Activated naive CD4-positive, alpha-beta T cell treated with anti-CD3 and anti-CD28 coated beads, Interleukin-2, amount 50 U/mL, for 72 hours (primary cell): Measurements from ENCODE around the gene WRAP53. TPM values are rescaled to one million over a fixed set of nuclear protein-coding genes. Genes with fewer than 3 reads are reported as not detected.

Experiments used
- ATAC-seq, 2 donors: fragments of 150-1000 bp; cut with Tn5 transposase; 2 replicates each; pipeline ENCODE4 v1.10.0; 2021; ENCODE audit warnings: mild to moderate bottlenecking in 2 of 2, moderate library complexity in 2 of 2
- DNase-seq, 2 donors: peaks; one replicate each; pipeline ENCODE4 v3.0.0; 2021 to 2022; ENCODE audit warnings: low spot score in 2 of 2
- H3K27ac Mint-ChIP-seq, 2 donors: one replicate each; pipeline ENCODE4 v1.8.0; 2022; ENCODE audit warnings: mild to moderate bottlenecking in 2 of 2, mixed read lengths in 2 of 2
- H3K36me3 Mint-ChIP-seq, 2 donors: one replicate each; pipeline ENCODE4 v1.8.0; 2022; ENCODE audit warnings: mixed read lengths in 2 of 2
- H3K9me3 Mint-ChIP-seq, 2 donors: one replicate each; pipeline ENCODE4 v1.8.0; 2022; ENCODE audit warnings: mixed read lengths in 2 of 2
- total RNA-seq, 2 donors: library from RNA; stranded (reverse); gene quantifications; one replicate each; pipeline ENCODE4 v1.2.3, GENCODE V29; 2022

Gene WRAP53
- total RNA-seq, 2 donors from 2014 or later: 16.4 to 23.5 TPM

DNA sequence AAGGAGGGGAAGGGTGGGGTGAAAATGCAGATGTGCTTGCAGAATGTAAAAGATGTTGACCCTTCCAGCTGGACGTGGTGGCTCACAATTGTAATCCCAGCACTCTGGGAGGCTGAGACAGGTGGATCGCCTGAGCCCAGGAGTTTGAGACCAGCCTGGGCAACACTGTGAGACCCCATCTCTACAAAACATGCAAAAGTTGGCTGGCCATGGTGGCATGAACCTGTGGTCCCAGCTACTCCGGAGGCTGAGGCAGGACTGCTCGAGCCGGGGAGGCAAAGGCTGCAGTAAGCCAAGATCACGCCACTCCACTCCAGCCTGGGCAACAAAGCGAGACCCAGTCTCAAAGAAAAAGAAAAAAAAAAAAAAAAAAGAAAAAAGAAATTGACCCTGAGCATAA is 19.8 kb upstream of the WRAP53 start:
- Mint-ChIP-seq H3K9me3 (peaks cover 0 to 3% of the 10 kb centered on the region in 2 donors), H3K27ac (no peak overlapping the region), H3K36me3 (peaks cover 4 to 18% of the 10 kb centered on the region in 2 donors)
- ATAC-seq (no peak), DNase-seq (no peak)

DNA sequence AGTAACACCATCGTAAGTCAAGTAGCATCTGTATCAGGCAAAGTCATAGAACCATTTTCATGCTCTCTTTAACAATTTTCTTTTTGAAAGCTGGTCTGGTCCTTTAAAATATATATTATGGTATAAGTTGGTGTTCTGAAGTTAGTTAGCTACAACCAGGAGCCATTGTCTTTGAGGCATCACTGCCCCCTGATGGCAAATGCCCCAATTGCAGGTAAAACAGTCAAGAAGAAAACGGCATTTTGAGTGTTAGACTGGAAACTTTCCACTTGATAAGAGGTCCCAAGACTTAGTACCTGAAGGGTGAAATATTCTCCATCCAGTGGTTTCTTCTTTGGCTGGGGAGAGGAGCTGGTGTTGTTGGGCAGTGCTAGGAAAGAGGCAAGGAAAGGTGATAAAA is 15.0 kb upstream of the WRAP53 start:
- Mint-ChIP-seq H3K27ac (no peak overlapping the region), H3K9me3 (peaks cover 0 to 13% of the 10 kb centered on the region in 2 donors), H3K36me3 (peaks cover 12 to 35% of the 10 kb centered on the region in 2 donors)
- no peak for ATAC-seq
- DNase-seq: peak in 1 of 2 donors; percentile 57

DNA sequence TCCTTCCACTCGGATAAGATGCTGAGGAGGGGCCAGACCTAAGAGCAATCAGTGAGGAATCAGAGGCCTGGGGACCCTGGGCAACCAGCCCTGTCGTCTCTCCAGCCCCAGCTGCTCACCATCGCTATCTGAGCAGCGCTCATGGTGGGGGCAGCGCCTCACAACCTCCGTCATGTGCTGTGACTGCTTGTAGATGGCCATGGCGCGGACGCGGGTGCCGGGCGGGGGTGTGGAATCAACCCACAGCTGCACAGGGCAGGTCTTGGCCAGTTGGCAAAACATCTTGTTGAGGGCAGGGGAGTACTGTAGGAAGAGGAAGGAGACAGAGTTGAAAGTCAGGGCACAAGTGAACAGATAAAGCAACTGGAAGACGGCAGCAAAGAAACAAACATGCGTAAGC is 13.3 kb upstream of the WRAP53 start:
- no peak overlapping the region for H3K27ac Mint-ChIP-seq
- ATAC-seq: no peak
- no peak for DNase-seq
- peaks cover 0 to 13% of the 10 kb centered on the region in 2 donors for H3K9me3 Mint-ChIP-seq
- peaks cover 12 to 35% of the 10 kb centered on the region in 2 donors for H3K36me3 Mint-ChIP-seq

DNA sequence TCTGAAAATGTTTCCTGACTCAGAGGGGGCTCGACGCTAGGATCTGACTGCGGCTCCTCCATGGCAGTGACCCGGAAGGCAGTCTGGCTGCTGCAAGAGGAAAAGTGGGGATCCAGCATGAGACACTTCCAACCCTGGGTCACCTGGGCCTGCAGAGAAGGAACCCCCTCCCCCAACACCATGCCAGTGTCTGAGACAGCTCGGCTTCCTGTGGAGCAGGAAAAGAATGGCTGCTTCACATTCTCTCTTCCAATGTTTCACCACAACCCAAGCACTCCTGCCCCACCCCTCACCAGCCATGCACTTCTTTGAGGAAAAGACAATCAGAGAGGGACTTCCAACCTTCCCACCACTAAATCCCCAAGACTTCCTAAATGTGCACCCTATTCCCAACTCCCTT is 11.7 kb upstream of the WRAP53 start:
- H3K9me3 Mint-ChIP-seq: peaks cover 0 to 13% of the 10 kb centered on the region in 2 donors
- DNase-seq: no peak
- H3K36me3 Mint-ChIP-seq: peaks cover 12 to 35% of the 10 kb centered on the region in 2 donors

DNA sequence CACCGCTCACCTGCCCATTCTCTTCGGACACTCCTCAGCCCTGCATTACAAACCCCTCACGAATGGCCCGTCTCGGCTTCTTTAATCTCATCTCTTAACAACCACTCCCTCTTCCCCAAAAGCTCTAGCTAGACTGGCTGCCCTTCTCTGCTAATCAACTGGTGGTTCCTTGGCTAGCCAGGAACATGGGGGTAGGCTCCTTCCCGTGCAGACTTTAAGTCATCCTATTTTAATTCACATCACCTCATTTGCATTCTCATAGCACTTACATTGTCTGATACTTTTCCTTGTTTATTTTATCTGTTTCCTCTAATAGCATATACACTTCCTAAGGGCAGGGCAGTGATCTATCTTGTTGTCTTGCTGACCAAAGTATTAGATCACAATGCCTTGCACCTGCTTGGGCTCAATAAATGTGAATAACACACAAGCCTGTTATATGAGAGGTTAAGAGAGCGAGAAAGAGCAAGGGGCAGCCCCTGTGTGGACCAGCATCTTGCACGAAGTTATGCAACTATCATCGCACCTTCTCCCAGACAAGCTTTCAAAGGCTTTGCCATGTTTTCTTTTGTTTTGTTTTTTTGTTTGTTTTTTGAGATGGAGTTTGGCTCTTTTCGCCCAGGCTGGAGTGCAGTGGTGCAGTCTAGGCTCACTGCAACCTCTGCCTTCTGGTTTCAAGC is 10.7 kb upstream of the WRAP53 start:
- H3K36me3 Mint-ChIP-seq: peaks cover 12 to 33% of the 10 kb centered on the region in 2 donors

More for the DNA sequence above, 11.7 kb upstream of the WRAP53 start:
- no peak for ATAC-seq
- H3K27ac Mint-ChIP-seq: peak overlapping the region; percentile 5 to 15

DNA sequence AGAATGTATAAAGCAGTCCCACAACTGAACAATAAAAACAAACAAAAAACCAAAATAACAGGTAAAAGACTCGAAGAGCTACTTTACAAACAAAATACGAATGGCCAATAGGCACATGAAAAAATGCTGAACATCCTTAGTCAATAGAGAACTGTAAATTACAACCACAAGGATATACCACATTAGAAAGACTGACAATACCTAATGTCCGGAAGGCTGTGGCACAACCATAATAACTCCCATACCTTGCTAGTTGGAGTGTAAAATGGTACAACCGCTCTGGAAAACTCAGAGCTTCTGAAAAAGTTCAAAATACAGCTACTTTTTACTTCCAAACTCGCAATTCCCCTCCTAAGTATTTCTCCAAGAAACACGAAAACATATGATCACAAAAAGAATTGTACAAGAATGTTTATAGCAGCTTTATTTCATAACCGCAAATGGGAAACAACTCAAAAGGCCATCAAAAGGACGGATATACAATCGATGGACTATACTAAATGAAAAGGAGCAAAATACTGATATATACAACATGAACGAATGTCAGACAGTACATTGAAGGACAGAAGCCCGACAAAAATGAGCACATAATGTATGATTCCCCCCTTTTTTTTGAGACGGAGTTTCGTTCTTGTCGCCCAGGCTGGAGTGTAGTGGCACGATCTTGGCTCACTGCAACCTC is 3.3 kb upstream of the WRAP53 start:
- Mint-ChIP-seq H3K36me3 (peaks cover 36 to 43% of the 10 kb centered on the region in 2 donors), H3K27ac (peak overlapping the region; percentile 99), H3K9me3 (no peaks in the 10 kb centered on the region)
- ATAC-seq: no peak
- no peak for DNase-seq

More for the DNA sequence above, 10.7 kb upstream of the WRAP53 start:
- DNase-seq (no peak), ATAC-seq (no peak)
- H3K9me3 Mint-ChIP-seq: peaks cover 0 to 13% of the 10 kb centered on the region in 2 donors
- H3K27ac Mint-ChIP-seq: peak overlapping the region; percentile 5 to 15

DNA sequence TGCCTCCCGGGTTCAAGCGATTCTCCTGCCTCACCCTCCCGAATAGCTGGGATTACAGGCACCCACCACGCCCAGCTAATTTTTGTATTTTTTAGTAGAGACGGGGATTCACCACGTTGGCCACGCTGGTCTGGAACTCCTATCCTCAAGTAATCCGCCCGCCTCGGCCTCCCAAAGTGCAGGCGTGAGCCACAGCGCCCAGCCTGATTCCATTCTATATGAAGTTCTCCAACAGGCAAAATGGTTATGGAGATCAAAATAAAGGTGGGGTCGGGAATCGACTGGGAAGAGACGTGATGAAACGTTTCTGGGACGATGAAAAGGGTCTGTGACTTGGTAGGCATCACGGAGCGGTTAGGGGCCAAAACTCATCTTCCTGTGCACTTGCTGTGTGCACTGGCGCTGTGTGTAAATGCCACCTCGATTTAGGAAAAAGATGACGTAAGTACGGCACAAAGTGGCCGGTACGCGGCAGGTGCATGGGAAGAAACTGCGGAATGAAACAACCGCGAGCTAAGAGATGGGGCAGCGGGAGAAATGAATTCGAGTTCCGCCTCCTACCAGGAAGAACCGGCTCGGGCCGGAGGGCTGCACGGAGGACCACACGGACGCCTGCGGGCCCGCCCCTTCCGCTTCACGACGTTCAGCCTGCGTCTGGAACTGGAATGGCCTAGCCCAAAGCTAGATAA is 2.6 kb upstream of the WRAP53 start:
- no peaks in the 10 kb centered on the region for H3K9me3 Mint-ChIP-seq
- H3K27ac Mint-ChIP-seq: peak overlapping the region; percentile 99
- ATAC-seq: peak; percentile 70 to 71
- DNase-seq: peak; percentile 82 to 89
- peaks cover 36 to 43% of the 10 kb centered on the region in 2 donors for H3K36me3 Mint-ChIP-seq

DNA sequence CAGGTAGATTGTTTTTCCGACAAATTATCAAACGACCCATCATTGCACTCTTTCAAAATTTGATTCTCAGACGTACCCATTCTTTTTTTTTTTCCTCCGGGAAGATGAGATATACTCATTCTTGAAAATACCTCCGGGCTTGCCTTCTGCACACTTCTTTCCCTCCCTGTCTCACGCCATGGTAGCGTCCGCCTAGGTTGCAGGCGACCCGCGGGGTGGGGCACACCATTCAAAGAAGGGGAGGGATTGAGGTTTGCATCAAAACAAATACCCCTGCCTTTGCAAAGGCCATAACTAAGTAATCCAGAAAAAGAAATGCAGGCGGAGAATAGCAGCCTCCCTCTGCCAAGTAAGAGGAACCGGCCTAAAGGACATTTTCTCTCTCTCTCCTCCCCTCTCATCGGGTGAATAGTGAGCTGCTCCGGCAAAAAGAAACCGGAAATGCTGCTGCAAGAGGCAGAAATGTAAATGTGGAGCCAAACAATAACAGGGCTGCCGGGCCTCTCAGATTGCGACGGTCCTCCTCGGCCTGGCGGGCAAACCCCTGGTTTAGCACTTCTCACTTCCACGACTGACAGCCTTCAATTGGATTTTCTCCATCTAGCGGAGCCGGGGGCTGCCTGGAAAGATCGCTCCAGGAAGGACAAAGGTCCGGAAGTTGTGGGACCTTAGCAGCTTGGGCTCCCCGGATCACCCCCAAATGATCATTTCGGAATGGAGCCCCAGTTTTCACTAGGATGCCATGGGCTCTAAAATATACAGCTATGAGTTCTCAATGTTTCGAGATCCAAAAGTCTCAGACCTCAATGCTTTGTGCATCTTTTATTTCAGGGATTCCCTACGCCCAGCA is 1.8 kb upstream of the WRAP53 start:
- H3K9me3 Mint-ChIP-seq: no peaks in the 10 kb centered on the region
- H3K36me3 Mint-ChIP-seq: peaks cover 36 to 43% of the 10 kb centered on the region in 2 donors
- ATAC-seq: peak; percentile 40 to 56
- peak overlapping the region; percentile 99 for H3K27ac Mint-ChIP-seq
- peak; percentile 79 to 85 for DNase-seq

DNA sequence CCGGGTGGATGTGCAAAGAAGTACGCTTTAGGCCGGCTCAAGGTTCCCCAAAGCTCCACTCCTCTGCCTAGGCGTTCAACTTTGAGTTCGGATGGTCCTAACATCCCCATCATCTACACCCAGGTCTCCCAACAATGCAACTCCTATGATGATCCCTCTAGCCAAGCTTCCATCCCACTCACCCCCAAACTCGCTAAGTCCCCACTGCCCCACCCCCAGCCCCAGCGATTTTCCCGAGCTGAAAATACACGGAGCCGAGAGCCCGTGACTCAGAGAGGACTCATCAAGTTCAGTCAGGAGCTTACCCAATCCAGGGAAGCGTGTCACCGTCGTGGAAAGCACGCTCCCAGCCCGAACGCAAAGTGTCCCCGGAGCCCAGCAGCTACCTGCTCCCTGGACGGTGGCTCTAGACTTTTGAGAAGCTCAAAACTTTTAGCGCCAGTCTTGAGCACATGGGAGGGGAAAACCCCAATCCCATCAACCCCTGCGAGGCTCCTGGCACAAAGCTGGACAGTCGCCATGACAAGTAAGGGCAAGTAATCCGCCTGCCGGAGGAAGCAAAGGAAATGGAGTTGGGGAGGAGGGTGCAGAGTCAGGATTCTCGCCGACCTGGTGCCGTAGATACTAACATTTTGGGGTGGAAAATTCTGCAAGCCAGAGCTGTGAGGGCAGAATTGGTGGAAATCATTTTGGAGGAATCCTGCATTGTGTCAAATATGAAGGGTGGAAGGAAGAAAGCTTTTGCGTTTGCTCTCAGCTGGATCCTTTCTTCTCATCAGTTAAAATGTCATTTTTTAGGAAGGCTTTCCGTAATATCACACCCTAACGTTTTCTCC is 987 bp upstream of the WRAP53 start, which contains the start of gene TP53:
Gene TP53, minus strand, starts transcription at position 419 of the 836 bp plus-strand sequence. CDS start 10,896 bp downstream, outside the sequence.
- DNase-seq (peak; percentile 86 to 88), ATAC-seq (peak; percentile 54 to 60)
- Mint-ChIP-seq H3K27ac (peak within 1 kb of the TSS; percentile 99), H3K36me3 (peaks cover 36 to 43% of the 10 kb centered on the region in 2 donors), H3K9me3 (no peaks in the 10 kb centered on the region)

DNA sequence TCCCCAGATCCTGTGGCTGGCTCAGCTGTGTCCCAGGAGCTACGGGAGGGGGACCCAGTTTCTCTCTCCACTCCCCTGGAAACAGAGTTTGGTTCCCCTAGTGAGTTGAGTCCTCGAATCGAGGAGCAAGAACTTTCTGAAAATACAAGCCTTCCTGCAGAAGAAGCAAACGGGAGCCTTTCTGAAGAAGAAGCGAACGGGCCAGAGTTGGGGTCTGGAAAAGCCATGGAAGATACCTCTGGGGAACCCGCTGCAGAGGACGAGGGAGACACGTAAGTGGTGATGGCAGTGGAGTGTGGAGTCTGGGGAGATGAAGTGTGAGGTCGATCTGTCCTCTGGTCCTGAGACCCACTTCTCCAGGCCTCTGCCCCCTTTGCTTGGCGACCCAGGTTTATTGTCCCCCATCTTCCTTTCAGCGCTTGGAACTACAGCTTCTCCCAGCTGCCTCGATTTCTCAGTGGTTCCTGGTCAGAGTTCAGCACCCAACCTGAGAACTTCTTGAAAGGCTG is 585 bp downstream of the WRAP53 start:
- DNase-seq (no peak), ATAC-seq (no peak)
- no peaks in the 10 kb centered on the region for H3K9me3 Mint-ChIP-seq
- H3K27ac Mint-ChIP-seq: peak overlapping the region; percentile 99
- peaks cover 36 to 47% of the 10 kb centered on the region in 2 donors for H3K36me3 Mint-ChIP-seq

DNA sequence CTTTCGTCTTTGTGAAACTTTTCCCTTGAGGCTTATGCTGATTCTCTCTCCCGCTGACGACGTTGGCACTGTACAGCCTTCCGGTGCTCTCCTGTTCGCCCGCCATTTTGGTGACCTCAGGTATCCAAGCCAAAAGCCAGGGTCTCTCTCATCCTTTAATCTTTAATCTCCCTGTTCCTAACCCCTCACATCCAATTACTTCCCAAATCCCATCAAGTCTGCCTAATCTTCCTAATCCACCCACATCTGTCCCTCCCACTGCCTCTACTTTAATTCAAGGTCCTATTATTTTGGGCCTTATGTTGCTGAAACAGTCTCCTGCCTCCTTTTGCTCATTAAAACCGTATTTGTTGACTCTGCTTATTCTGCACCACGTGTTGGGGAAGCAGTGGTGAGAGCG is 7.3 kb downstream of the WRAP53 start:
- no peaks in the 10 kb centered on the region for H3K9me3 Mint-ChIP-seq
- DNase-seq: no peak
- no peak overlapping the region for H3K27ac Mint-ChIP-seq
- ATAC-seq: no peak
- H3K36me3 Mint-ChIP-seq: peaks cover 23 to 24% of the 10 kb centered on the region in 2 donors

DNA sequence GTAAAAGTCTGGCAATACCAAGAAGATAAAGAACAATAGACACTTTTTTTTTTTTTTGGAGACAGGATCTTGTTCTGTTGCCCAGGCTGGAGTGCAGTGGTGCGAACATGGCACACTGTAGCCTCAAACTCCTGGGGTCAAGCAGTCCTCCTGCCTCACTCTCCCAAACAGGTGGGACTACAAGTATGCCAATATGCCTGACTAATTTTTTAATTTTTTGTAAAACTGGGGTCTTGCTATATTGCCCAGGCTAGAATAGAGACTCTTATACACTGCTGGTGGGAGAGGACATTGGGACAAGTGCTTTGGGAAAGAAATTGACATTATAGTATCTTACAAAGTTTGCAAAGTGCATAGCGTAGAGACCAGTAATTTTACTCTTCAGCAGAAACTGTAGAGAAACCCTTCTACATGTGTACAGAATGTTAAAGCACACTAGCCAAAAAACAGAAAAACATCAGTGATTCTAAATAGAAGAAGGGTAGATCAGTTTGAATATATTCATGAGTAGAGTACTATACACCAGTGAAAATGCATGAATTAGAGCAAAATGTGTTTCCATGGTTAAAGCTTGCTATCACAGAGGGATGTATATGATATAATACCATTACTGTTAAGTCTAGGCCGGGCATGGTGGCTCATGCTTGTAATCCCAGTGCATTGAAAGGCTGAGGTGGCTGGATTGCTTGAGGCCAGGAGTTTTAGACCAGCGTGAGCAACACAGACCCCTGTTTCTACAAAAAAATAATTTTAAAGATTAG is 9.7 kb downstream of the WRAP53 start:
- H3K36me3 Mint-ChIP-seq: peaks cover 24 to 37% of the 10 kb centered on the region in 2 donors
- H3K9me3 Mint-ChIP-seq: no peaks in the 10 kb centered on the region
- H3K27ac Mint-ChIP-seq: no peak overlapping the region

DNA sequence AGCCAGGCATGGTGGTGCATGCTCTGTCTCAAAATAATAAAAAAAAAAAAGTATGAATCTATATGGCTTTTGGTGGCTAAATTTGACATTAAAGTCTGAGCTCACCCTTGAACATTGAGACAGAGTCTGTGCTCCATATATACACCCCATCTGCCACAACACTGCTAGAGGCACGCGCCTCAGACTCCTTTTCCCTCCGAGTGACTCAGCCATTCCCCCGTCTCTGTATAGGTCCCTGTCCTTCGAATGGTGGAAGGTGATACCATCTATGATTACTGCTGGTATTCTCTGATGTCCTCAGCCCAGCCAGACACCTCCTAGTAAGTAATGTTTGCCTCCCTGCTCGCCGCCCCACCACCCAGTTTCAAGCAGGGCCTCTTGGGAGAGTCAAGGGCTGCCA is 12.2 kb downstream of the WRAP53 start:
- Mint-ChIP-seq H3K36me3 (peaks cover 18 to 41% of the 10 kb centered on the region in 2 donors), H3K27ac (no peak overlapping the region), H3K9me3 (no peaks in the 10 kb centered on the region)
- ATAC-seq: no peak
- no peak for DNase-seq

More for the DNA sequence above, 9.7 kb downstream of the WRAP53 start:
- ATAC-seq: no peak
- no peak for DNase-seq

DNA sequence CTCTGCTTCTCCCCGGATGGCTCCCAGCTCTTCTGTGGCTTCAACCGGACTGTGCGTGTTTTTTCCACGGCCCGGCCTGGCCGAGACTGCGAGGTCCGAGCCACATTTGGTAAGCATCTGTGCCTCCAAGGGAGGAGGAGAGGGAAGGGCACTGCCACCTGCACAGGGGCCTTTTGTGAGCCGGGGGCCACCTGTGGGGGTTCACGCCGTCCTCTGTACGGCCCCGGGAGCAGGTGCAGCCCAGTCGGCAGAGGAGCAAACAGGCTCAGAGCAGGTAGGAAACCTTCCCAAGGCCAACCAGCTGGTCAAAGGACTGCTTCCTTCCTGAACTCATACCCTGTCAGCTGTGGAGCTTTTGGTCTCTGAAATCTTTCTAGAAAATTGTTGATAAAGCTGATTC is 13.4 kb downstream of the WRAP53 start:
- ATAC-seq (no peak), DNase-seq (no peak)
- H3K27ac Mint-ChIP-seq: no peak overlapping the region
- peaks cover 7 to 30% of the 10 kb centered on the region in 2 donors for H3K36me3 Mint-ChIP-seq
- H3K9me3 Mint-ChIP-seq: no peaks in the 10 kb centered on the region

DNA sequence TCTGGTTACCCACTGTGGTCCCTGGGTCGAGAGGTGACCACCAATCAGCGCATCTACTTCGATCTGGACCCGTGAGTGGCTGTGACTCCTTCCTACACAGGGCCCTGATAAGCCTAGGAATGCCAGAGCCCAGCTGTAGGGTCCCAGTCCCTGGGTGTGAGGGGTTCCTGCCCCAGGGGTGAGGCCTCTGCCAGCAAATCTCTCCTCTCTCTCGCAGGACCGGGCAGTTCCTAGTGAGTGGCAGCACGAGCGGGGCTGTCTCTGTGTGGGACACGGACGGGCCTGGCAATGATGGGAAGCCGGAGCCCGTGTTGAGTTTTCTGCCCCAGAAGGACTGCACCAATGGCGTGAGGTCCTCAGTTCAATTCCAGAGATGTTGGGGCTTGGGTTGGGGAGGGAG is 14.5 kb downstream of the WRAP53 start:
- no peak for ATAC-seq
- H3K27ac Mint-ChIP-seq: no peak overlapping the region
- no peaks in the 10 kb centered on the region for H3K9me3 Mint-ChIP-seq
- peaks cover 5 to 28% of the 10 kb centered on the region in 2 donors for H3K36me3 Mint-ChIP-seq
- no peak for DNase-seq
